Cardiac muscle cell (in vitro differentiated cells and primary cell): ENCODE measurements around the gene ALDOA. TPM values are rescaled to one million over a fixed set of nuclear protein-coding genes. Genes with fewer than 3 reads are reported as not detected.

ENCODE experiments used
- DNase-seq, 2 donors: peaks; one replicate each; pipeline versions ENCODE4 v3.0.0 to v3.0.0-alpha.2; 2010 to 2017; ENCODE audit warnings: low read depth in 1 of 2, low spot score in 1 of 2
- H3K27ac ChIP-seq: fragments of 200-600 bp; sonication (generic); 2 replicates; pipeline ENCODE4 v1.5.1; 2016
- H3K27me3 ChIP-seq: fragments of 200-600 bp; sonication (generic); 2 replicates; pipeline ENCODE4 v1.6.0; 2016; ENCODE audit warnings: control low read depth
- H3K36me3 ChIP-seq: fragments of 200-600 bp; sonication (generic); 2 replicates; pipeline ENCODE4 v1.5.1; 2016; ENCODE audit warnings: control low read depth
- H3K4me1 ChIP-seq: fragments of 200-600 bp; sonication (generic); 2 replicates; pipeline ENCODE4 v1.8.1; 2017; ENCODE audit warnings: low read depth, mild to moderate bottlenecking, mixed run types
- H3K4me3 ChIP-seq: fragments of 200-600 bp; sonication (generic); 2 replicates; pipeline ENCODE4 v1.5.1; 2016; ENCODE audit warnings: mild to moderate bottlenecking
- H3K9me3 ChIP-seq: fragments of 200-600 bp; sonication (generic); 2 replicates; pipeline ENCODE4 v1.5.1; 2017; ENCODE audit warnings: low read depth, mild to moderate bottlenecking, control low read depth
- polyA plus RNA-seq: library from polyadenylated mRNA; unstranded; fragments of >200 nt; fragmentation: Nextera tagmentation; extraction: Ambion mirVana; gene quantifications from 2 replicates; pipeline ENCODE4 v1.2.1, GENCODE V29; 2016
- total RNA-seq: library from RNA; depleted of rRNA; stranded (reverse); fragments of >200 nt; gene quantifications from 2 replicates; pipeline ENCODE4 v1.2.3, GENCODE V29; 2016
- TF ChIP-seq, protein P1 (sequence below): IDR thresholded peaks from 2 replicates; pipeline ENCODE4 v1.5.1; 2012; ENCODE audit warnings: low read depth, mild to moderate bottlenecking, low read length

Gene ALDOA
- total and polyA plus RNA-seq, 2 experiments from 2014 or later = 3,852 to 6,816 TPM

DNA sequence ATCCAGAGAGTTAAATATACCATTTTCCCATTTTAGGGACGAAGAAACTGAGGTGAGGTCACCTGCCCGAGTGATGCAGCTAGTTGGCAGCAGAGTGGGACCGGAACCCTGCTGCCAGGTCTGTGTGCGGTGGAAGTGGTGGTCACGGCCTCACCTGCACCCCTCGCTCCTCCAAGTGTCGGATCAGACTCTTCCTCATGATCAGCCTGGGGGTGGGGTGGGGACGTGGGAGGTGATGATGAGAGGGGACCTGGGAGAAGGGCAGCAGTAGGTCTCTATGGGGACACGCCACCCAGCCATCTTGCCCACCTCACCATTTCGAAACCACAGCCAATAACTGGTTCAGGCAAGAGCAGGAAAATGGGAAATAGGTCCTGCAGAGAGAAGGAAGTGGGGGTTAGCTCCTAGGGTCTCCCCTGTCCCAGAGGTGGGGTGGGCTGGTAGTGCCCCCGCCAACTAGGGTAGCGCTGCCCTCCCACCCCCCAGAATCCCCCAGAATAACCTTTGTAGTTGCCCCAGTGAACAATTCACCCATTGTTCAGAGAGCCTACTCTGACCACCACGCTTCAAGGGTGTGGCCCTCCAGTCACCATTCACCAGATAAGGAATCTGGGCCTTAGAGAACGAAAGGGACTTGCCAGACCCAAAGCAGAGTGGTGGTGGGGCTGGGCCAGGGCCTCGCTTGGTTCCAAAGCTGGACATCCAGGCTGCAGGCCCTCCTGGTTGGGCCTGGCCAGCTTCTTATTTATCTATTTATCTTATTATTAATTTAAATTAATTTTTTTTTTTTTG lies 42.7 kb downstream of the ALDOA start:
- H3K4me1 ChIP-seq = no peaks in the 10 kb centered on the region
- H3K36me3 ChIP-seq = peaks cover 2% of the 10 kb centered on the region
- H3K27me3 ChIP-seq = no peaks in the 10 kb centered on the region
- H3K4me3 ChIP-seq = no peak overlapping the region
- TF ChIP-seq, protein P1, sequence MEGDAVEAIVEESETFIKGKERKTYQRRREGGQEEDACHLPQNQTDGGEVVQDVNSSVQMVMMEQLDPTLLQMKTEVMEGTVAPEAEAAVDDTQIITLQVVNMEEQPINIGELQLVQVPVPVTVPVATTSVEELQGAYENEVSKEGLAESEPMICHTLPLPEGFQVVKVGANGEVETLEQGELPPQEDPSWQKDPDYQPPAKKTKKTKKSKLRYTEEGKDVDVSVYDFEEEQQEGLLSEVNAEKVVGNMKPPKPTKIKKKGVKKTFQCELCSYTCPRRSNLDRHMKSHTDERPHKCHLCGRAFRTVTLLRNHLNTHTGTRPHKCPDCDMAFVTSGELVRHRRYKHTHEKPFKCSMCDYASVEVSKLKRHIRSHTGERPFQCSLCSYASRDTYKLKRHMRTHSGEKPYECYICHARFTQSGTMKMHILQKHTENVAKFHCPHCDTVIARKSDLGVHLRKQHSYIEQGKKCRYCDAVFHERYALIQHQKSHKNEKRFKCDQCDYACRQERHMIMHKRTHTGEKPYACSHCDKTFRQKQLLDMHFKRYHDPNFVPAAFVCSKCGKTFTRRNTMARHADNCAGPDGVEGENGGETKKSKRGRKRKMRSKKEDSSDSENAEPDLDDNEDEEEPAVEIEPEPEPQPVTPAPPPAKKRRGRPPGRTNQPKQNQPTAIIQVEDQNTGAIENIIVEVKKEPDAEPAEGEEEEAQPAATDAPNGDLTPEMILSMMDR = no peak
- no peak overlapping the region for H3K27ac ChIP-seq
- no peak for DNase-seq
- H3K9me3 ChIP-seq = no peaks in the 10 kb centered on the region

DNA sequence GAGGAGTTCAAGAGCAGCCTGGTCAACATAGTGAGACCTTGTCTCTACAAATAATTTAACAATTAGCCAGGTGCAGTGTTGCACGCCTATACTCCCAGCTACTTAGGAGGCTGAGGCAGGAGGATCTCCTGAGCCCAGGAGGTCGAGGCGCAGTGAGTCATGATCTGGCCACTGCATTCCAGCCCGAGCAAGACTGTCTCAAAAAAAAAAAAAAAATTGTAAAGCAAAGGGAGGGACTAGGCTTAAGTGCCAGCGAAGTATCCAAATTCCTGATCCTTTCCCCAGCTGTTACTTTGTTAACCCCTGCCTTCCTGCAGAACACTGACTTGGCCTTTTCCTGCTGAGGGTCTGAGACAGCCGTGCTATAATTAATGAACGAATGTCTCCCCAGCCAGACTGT lies 45.1 kb downstream of the ALDOA start:
- peak in 1 of 2 donors; percentile 30 for DNase-seq
- H3K27me3 ChIP-seq = no peaks in the 10 kb centered on the region
- H3K27ac ChIP-seq = no peak overlapping the region
- H3K4me3 ChIP-seq = no peak overlapping the region
- TF ChIP-seq, protein P1 = no peak
- no peaks in the 10 kb centered on the region for H3K9me3 ChIP-seq
- H3K4me1 ChIP-seq = no peaks in the 10 kb centered on the region
- H3K36me3 ChIP-seq = no peaks in the 10 kb centered on the region

DNA sequence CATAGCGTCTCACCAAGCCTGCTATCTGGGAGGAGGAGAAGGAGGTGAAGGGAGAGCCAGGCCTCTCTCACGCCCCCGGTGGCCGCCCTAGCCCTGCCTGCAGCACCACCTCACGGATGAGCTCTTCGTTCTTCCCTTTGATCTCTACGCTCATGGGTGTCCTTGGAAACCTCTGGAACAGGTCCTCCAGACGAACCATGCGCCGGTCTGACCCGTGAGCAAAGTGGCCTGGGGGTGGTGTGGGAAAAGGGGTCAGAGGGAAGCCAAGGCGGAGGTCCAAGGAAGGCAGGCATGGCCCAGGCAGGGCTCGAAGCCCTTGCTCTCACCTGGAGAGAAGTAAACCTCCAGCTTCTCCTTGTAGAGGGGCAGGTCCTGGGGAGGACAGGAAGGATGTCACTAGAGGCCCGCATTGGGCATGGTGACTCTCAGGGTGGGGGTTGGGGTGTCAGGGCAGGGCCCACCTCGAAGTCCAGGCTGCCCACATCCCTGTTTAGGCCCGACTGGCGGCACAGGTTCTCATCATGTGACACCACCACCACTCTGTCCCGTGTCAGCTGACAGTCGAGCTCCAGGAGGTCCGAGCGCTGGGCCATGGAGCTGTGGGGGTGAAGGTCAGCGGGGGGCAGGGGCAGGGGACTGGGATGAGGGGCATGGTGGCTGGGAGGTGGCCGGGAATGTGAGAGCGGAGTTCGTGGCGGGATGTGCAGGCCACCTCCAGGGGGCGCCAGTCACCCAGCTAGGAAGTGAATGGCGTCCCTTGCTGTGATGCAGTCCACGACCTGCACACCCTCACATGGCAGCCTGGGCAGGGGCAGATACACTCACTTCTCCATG lies 46.9 kb downstream of the ALDOA start:
- TF ChIP-seq, protein P1 = peak; percentile 67
- Histone ChIP-seq H3K27me3 (no peaks in the 10 kb centered on the region), H3K27ac (no peak overlapping the region), H3K36me3 (peaks cover 12% of the 10 kb centered on the region), H3K4me3 (no peak overlapping the region), H3K9me3 (no peaks in the 10 kb centered on the region), H3K4me1 (no peaks in the 10 kb centered on the region)
- peak; percentile 20 to 75 for DNase-seq

DNA sequence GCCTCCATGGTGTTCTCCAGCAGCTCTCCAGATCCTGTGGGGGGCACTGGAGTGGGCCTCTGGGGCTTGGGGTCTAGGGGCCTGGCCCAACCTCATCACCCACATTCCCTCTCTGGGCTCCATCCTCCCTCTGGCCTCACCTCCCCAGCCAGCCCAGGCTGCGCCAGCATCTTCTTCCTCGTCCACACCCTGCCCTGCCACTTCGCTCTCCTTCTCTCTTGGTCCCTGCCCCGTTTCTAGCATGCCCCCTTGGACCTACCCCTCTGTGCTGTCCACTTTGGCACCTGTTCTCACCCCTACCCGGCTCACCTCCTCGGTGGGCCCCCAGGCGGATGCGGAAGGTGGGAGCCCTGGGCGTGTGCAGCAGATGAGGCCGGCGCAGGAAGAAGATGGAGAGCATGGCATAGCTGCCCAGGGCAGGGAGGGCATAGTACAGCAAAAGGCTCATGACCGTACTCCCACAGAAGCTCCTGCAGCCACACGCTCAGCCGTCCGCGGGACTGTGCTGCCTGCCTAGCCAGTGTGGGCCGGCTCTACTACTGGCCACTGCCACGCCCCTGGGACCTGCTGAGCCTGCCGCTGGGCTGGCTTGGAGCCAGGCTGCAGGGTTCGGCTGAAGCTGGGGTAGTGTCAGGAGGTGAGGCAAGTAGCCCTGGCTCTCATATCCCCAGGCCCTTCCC lies 47.6 kb downstream of the ALDOA start, which contains the start of gene GDPD3:
Gene GDPD3 (minus strand): TSS at position 507 of the 680 bp plus-strand sequence. CDS start 59 bp downstream, at position 448.
- Histone ChIP-seq H3K27me3 (no peaks in the 10 kb centered on the region), H3K4me3 (no peak within 1 kb of the TSS), H3K9me3 (no peaks in the 10 kb centered on the region), H3K27ac (peak within 1 kb of the TSS; percentile 4), H3K36me3 (peaks cover 18% of the 10 kb centered on the region), H3K4me1 (no peaks in the 10 kb centered on the region)
- DNase-seq = no peak
- TF ChIP-seq, protein P1 = no peak

DNA sequence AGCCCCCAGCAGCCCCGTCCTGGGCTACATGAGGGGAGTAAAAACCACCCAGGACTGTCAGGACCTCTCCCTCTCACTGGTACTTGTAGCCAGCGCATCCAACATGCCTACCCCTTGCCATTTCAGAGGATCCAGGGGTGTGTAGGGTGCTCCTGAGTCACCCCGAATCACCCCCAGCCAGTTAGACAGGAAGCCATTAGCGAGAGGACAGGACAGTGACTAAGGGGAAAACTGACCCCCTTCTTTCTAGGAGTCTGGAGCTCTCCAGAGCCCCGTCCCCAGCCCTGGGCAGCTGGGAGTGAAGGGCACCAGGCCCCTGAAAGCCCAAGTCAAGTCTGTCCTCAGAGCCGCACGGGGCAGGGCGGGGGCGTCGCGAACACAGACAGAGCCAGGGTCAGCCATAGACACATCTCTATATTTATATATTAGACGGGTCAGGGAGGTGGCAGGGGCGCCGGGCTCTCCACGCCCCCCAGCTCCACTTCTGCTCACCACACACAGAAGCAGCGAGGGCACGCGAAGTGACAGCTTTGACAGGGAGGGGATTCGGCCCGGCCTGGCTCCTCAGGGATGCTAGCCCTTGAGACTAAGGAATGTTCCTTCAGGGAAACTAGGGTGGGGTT lies 48.3 kb downstream of the ALDOA start:
- Histone ChIP-seq H3K4me3 (no peak overlapping the region), H3K27ac (peak overlapping the region; percentile 4), H3K9me3 (no peaks in the 10 kb centered on the region), H3K27me3 (no peaks in the 10 kb centered on the region), H3K36me3 (peaks cover 22% of the 10 kb centered on the region), H3K4me1 (no peaks in the 10 kb centered on the region)
- no peak for DNase-seq
- TF ChIP-seq, protein P1 = no peak
